Measurements from ENCODE around the gene CNNM2.

DNA sequence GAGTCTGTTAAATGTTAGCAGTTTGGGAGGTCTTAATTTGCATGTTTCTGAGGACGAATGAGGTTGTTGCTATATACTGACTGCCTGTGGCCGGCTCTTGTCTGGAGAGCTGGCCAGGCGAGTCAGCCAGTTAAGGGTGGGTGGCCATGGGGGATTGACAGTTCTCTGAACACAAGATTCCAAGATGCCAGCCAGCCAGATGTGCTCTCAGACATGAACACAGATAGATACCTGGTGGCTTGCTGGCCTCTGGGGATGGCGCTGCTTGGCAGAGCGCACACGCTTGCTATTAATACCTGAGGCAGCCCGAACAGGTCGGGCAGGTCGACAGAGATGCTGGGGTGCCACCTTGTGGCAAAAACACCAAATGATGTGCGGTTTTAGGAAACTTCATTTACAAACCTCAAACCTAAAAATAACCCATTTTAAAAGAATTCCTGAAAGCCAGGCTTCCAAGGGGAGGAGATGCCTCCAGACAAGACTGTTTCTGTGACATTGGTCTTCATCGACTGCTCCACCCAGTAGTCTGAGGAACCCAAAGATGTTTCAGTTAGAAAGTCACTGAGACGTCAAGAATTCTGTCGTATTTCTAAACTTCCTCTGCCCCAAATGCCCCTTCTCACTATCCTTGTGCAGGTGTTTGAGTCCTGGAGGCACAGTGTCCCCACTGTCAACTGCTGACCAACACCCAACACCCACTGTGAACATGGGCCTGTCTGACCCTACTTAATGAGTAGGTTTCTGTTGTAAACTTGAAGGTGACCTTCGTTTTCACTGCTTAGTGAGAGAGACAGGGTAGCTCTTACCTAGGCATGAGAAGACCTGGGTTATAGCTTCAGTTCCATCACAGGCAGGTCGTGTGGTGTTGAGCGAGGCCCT lies 151.6 kb downstream of the CNNM2 start:
- TF ChIP-seq ZBTB7A (tag by site-specific recombination; IDR thresholded peaks at IDR 0.05; ENCODE audit: low read depth), result no peak
- TF ChIP-seq, protein P1, sequence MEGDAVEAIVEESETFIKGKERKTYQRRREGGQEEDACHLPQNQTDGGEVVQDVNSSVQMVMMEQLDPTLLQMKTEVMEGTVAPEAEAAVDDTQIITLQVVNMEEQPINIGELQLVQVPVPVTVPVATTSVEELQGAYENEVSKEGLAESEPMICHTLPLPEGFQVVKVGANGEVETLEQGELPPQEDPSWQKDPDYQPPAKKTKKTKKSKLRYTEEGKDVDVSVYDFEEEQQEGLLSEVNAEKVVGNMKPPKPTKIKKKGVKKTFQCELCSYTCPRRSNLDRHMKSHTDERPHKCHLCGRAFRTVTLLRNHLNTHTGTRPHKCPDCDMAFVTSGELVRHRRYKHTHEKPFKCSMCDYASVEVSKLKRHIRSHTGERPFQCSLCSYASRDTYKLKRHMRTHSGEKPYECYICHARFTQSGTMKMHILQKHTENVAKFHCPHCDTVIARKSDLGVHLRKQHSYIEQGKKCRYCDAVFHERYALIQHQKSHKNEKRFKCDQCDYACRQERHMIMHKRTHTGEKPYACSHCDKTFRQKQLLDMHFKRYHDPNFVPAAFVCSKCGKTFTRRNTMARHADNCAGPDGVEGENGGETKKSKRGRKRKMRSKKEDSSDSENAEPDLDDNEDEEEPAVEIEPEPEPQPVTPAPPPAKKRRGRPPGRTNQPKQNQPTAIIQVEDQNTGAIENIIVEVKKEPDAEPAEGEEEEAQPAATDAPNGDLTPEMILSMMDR (tag by site-specific recombination; IDR thresholded peaks at IDR 0.05), result peak; percentile 53
- TF ChIP-seq ZNF473 (tag by site-specific recombination; IDR thresholded peaks at IDR 0.05), result no peak
- no peak for TF ChIP-seq ZNF626 (tag by site-specific recombination; IDR thresholded peaks at IDR 0.05)
- no peak for TF ChIP-seq ZNF274 (IDR thresholded peaks at IDR 0.05; ENCODE audit: low read length)
- no peak for TF ChIP-seq ZNF274 (tag by site-specific recombination; IDR thresholded peaks at IDR 0.05; ENCODE audit: borderline replicate concordance)
- TF ChIP-seq ZBTB17 (tag by site-specific recombination; IDR thresholded peaks at IDR 0.05), result no peak; the same call in 1 of the 2 replicates
- no peak for TF ChIP-seq ZNF174 (tag by site-specific recombination; IDR thresholded peaks at IDR 0.05)
- TF ChIP-seq, protein P2, sequence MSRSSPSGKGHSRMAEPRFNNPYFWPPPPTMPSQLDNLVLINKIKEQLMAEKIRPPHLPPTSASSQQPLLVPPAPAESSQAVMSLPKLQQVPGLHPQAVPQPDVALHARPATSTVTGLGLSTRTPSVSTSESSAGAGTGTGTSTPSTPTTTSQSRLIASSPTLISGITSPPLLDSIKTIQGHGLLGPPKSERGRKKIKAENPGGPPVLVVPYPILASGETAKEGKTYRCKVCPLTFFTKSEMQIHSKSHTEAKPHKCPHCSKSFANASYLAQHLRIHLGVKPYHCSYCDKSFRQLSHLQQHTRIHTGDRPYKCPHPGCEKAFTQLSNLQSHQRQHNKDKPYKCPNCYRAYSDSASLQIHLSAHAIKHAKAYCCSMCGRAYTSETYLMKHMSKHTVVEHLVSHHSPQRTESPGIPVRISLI (tag by site-specific recombination; IDR thresholded peaks at IDR 0.05), result no peak
- no peak for TF ChIP-seq SCRT2 (tag by site-specific recombination; IDR thresholded peaks at IDR 0.05)
- TF ChIP-seq ZNF677 (tag by site-specific recombination; IDR thresholded peaks at IDR 0.05), result no peak

All from HEK293 (cell line).